ENCODE measurements around the gene POLR1G. TPM values are rescaled to one million over a fixed set of nuclear protein-coding genes. Genes with fewer than 3 reads are reported as not detected.
A peak's percentile ranks its signal among the peaks of the same experiment; 100 is the strongest.

Gene POLR1G
- total RNA-seq, 1 donor from 2014 or later: 4.4 TPM

DNA sequence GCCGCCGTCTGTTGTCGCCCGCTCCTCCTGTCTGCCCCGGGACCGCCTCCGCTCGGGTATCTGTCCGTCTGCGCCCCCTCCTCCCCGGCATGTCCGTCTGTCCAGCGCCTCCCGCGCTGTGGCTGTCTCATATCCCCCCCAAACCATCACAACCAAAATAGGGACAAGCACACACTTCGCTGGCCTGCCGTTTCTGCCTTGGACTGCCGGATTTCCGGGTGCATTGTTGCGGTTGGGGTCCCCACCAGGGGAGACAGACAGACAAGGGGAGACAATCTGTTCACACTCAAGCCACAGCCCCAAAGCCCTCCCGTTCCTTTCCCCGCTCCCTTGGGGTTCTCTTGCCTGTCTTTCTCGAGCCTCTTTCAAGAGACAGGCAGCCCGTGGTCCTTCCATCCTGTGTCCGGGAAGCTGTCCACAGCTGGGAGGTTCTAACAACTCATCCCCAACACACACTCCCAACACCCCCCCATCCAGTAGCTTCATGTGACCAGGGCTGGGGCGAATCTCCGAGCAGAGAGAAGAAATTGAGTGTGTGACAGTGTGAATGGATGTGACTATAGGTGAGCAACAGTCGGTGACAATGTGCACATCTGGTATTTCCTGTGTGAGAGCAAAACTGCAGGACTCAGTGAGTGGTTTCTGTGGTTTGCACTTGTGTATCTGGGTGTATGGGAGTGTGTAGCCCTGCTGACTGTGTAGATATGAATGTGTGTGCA lies 44.8 kb downstream of the POLR1G start:
- peak; percentile 33 for DNase-seq (ENCODE audit: low spot score)
- TF ChIP-seq, protein P1, sequence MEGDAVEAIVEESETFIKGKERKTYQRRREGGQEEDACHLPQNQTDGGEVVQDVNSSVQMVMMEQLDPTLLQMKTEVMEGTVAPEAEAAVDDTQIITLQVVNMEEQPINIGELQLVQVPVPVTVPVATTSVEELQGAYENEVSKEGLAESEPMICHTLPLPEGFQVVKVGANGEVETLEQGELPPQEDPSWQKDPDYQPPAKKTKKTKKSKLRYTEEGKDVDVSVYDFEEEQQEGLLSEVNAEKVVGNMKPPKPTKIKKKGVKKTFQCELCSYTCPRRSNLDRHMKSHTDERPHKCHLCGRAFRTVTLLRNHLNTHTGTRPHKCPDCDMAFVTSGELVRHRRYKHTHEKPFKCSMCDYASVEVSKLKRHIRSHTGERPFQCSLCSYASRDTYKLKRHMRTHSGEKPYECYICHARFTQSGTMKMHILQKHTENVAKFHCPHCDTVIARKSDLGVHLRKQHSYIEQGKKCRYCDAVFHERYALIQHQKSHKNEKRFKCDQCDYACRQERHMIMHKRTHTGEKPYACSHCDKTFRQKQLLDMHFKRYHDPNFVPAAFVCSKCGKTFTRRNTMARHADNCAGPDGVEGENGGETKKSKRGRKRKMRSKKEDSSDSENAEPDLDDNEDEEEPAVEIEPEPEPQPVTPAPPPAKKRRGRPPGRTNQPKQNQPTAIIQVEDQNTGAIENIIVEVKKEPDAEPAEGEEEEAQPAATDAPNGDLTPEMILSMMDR (IDR thresholded peaks at IDR 0.05; ENCODE audit: unreplicated experiment): no peak
- Mint-ChIP-seq H3K27ac (ENCODE audit: unreplicated experiment) (peak overlapping the region; percentile 99), H3K9me3 (ENCODE audit: unreplicated experiment) (no peaks in the 10 kb centered on the region), H3K36me3 (ENCODE audit: low read depth, unreplicated experiment) (peaks cover 5% of the 10 kb centered on the region), H3K27me3 (ENCODE audit: unreplicated experiment) (peaks cover 41% of the 10 kb centered on the region), H3K4me3 (ENCODE audit: unreplicated experiment) (peak overlapping the region; percentile 92), H3K4me1 (ENCODE audit: unreplicated experiment) (peaks cover 31% of the 10 kb centered on the region)

DNA sequence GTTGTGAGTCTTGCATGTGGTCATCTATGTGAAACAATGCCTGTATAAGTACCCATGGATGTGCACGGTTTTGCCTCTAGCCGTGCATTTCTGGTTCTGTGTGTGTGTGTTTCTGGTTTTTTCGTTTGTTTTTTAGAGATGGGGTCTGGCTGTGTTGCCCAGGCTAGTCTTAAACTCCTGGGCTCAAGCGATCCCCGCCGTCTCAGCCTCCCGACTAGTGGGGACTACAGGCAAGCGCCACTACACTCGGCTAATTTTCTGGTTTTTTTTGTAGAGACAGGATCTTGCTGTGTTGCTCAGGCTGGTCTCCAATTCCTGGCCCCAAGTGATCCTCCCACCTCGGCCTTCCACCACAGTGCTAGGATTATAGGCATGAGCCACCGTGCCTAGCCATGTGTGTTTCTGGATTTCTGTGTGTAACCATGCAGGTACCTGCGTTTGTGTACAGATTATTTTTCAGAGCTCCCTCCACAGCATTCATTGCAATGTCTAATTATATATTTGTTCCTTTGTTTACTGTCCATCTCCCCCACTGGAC lies 45.5 kb downstream of the POLR1G start:
- no peaks in the 10 kb centered on the region for H3K9me3 Mint-ChIP-seq (ENCODE audit: unreplicated experiment)
- peaks cover 39% of the 10 kb centered on the region for H3K27me3 Mint-ChIP-seq (ENCODE audit: unreplicated experiment)
- H3K36me3 Mint-ChIP-seq (ENCODE audit: low read depth, unreplicated experiment): peaks cover 5% of the 10 kb centered on the region
- H3K4me1 Mint-ChIP-seq (ENCODE audit: unreplicated experiment): peaks cover 30% of the 10 kb centered on the region
- TF ChIP-seq, protein P1 (IDR thresholded peaks at IDR 0.05; ENCODE audit: unreplicated experiment): no peak
- peak overlapping the region; percentile 92 for H3K4me3 Mint-ChIP-seq (ENCODE audit: unreplicated experiment)
- no peak for DNase-seq (ENCODE audit: low spot score)
- peak overlapping the region; percentile 99 for H3K27ac Mint-ChIP-seq (ENCODE audit: unreplicated experiment)

DNA sequence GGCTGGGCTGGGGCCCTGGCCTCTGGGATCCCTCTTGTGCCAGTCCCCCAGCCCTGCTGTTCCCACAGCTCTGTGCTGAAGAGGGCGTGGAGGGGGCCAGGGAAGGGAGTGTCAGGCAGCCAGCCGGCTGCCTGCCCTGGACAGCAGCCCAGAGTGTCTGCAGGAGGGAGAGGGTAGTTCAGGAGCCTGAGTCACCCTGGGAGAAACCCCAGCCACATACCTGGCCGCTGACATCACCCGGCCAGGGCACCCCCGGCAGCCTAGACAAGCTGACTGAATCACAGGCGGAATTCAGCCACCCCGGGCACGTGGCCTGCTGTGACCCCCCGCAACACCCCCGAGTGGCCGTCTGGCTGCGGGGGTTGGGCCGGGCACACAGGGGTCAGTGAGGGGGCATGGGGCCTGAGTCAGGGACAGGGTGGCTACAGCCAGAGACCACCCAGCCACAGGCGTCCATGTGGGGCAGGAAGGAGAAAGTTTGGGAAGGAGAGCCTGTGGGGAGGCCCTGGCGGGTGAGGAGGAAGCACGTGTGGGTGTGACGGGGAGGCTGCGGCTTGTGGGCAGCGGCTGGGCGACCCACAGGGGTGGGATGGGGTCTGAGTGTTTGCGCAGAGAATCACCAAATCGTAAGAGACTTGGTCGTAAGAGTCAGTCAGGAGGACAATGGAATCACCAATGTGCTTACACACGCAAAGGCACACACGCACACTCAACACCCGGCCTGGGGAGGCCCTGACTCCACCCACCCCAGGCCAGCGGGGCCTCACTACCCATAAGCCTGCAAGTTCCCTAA lies 49.5 kb downstream of the POLR1G start:
- peaks cover 5% of the 10 kb centered on the region for H3K36me3 Mint-ChIP-seq (ENCODE audit: low read depth, unreplicated experiment)
- H3K4me3 Mint-ChIP-seq (ENCODE audit: unreplicated experiment): no peak overlapping the region
- H3K27me3 Mint-ChIP-seq (ENCODE audit: unreplicated experiment): peaks cover 21% of the 10 kb centered on the region
- TF ChIP-seq, protein P1 (IDR thresholded peaks at IDR 0.05; ENCODE audit: unreplicated experiment): no peak
- H3K4me1 Mint-ChIP-seq (ENCODE audit: unreplicated experiment): peaks cover 13% of the 10 kb centered on the region
- no peaks in the 10 kb centered on the region for H3K9me3 Mint-ChIP-seq (ENCODE audit: unreplicated experiment)
- peak; percentile 56 for DNase-seq (ENCODE audit: low spot score)
- peak overlapping the region; percentile 70 for H3K27ac Mint-ChIP-seq (ENCODE audit: unreplicated experiment)

DNA sequence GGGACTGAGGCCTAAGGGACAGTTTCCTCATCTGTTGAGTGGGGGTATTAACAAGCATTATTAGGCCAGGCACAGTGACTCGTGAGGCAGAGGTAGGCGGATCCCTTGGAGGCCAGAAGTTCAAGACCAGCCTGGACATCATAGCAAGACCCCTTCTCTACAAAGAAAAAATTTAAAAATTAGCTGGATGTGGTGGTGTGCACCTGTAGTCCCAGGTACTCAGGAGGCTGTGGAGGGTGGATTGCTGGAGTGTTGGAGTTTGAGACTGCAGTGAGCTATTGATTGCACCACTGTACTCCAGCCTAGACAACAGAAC lies 50.0 kb downstream of the POLR1G start:
- Mint-ChIP-seq H3K4me1 (ENCODE audit: unreplicated experiment) (peaks cover 8% of the 10 kb centered on the region), H3K9me3 (ENCODE audit: unreplicated experiment) (no peaks in the 10 kb centered on the region), H3K4me3 (ENCODE audit: unreplicated experiment) (no peak overlapping the region), H3K36me3 (ENCODE audit: low read depth, unreplicated experiment) (peaks cover 4% of the 10 kb centered on the region), H3K27ac (ENCODE audit: unreplicated experiment) (no peak overlapping the region), H3K27me3 (ENCODE audit: unreplicated experiment) (peaks cover 16% of the 10 kb centered on the region)
- DNase-seq (ENCODE audit: low spot score): no peak
- TF ChIP-seq, protein P1 (IDR thresholded peaks at IDR 0.05; ENCODE audit: unreplicated experiment): no peak

DNA sequence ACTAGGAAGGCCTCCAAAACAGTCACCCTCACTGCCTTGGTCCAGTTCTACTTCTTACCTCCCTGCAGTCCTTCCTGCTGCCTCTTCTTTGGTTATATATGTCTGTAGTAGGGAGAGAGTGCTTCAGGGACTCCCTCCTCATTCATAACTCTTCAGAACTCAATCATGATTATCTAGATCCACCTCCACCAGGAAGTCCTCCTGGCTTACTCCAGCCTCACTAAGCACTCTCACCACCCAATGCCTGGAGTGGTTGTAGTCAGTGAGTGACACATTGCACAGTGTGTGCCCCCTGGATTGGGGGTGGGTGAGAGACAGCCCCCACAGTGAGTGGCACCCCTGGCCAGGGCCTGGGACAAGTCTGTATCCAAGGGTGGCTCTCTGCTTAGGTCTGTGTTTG lies 51.3 kb downstream of the POLR1G start:
- DNase-seq (ENCODE audit: low spot score): no peak
- H3K27me3 Mint-ChIP-seq (ENCODE audit: unreplicated experiment): peaks cover 9% of the 10 kb centered on the region
- no peaks in the 10 kb centered on the region for H3K9me3 Mint-ChIP-seq (ENCODE audit: unreplicated experiment)
- TF ChIP-seq, protein P1 (IDR thresholded peaks at IDR 0.05; ENCODE audit: unreplicated experiment): no peak
- H3K36me3 Mint-ChIP-seq (ENCODE audit: low read depth, unreplicated experiment): no peaks in the 10 kb centered on the region
- H3K4me1 Mint-ChIP-seq (ENCODE audit: unreplicated experiment): peaks cover 5% of the 10 kb centered on the region
- no peak overlapping the region for H3K4me3 Mint-ChIP-seq (ENCODE audit: unreplicated experiment)
- H3K27ac Mint-ChIP-seq (ENCODE audit: unreplicated experiment): no peak overlapping the region

All from endothelial cell (in vitro differentiated cells).